ENCODE data around the gene SLC25A22.

The SLC25A22 gene

DNA sequence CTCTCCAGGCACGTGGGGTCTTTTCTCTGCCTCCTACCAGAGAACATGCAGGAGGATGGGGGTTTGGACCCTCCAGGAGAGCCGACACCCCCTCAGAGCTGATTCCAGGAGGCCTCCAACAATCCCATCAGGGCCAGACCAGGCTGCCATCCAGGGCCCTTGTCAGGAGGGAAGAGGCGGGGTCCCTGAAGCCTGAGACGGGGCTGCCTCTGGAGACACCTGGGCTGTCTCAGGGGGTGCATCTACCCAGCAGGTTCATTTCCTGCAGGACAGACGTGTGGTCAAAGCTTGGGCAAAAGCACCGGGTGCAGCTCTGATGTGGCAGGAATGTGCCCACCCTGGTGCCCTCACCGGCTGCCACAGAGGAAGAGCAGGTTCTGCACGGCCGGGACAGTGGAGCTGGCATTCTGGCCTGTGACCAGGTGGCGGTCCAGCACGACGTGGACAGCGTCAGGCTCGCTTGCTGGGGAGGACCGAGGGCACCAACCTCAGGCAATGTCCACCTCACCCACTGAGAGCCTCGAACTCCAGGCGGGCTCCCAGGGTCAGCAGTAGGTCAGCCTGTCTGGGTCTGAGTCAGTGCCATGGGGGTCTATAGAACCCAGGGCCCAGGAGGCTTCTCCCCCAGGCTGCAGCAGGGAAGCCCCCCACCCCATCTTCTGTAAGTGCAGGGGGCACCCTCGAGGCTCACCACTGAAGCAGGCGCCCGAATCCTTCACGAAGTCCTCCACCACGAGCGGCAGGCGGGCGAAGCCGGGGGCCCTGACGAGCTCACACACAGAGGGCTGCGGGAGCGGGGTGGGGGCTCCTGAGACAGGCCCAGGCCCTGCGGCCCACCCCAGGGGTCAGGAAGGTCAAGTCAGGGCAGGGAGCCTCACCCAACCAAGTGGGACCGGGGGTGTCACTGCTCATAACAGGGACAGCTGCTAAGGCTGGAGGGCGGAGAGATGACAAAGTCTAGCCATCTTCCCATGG lies 27.2 kb downstream of the SLC25A22 start:
- no peak for DNase-seq

DNA sequence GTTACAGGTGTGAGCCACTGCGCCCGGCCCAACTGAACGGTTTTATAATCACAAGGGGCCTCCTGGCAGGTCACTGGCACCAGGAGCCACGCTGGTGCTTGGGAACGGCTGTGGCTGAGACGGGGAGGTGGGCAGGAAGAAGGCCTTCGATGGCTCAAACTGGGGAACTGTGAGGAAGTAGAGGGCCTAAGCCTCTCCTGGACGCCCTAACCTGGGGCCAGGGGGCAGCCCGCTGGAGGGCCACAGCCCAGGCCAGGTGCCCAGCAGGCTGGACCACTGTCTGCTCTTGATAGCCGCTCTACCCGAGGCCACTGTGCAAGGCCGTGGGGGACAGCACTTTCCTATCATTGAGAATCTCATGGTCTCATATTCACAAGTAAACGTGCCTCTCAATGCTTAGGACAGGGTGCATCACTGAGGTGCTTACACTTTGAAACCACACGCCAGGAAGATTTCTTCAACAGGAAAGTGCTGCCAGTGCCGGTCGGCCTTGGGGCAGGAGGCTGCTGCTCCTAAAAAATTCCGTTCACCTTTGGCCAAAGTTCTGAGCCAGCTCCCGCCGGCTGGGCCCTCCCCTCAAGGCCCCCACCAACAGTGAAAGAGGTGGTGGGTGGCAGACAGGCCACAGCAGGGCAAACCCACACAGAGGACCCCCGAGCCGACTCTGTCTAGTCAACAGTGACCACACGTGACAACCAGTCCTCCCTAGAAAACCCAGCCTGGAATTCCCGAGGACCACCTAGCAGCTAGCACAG lies 28.0 kb downstream of the SLC25A22 start:
- DNase-seq: no peak

DNA sequence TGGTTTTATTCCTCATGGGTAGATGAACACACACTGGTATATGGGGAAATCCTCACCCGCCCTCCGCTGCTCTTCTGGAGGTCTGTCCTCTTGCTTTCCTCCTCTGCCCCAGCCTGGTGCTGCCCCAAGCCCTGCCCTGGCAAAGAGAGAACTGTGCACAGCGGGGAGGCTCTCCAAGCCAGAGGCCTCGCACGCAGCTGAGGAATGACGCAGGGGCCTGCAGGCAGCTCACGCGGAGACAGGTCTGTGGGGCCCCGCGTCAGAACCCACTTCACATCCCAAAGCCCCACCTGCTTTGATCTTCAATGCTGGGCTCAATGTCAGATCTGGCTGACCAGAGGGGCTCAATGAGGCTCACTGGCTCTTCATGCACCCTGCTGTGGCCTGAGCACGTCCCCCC lies 30.8 kb downstream of the SLC25A22 start:
- DNase-seq: no peak

DNA sequence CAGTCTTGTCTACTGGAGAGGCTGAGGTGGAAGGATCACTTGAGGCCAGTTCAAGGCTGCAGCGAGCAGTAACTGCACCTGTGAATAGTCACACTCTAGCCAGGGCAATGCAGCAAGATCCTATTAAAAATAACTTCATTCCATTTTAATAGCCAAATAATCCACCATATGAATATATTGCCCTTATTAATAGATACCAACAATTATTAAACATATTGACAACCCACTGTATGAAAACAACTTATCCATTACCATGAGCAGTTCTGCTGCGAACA lies 31.2 kb downstream of the SLC25A22 start:
- DNase-seq: no peak

DNA sequence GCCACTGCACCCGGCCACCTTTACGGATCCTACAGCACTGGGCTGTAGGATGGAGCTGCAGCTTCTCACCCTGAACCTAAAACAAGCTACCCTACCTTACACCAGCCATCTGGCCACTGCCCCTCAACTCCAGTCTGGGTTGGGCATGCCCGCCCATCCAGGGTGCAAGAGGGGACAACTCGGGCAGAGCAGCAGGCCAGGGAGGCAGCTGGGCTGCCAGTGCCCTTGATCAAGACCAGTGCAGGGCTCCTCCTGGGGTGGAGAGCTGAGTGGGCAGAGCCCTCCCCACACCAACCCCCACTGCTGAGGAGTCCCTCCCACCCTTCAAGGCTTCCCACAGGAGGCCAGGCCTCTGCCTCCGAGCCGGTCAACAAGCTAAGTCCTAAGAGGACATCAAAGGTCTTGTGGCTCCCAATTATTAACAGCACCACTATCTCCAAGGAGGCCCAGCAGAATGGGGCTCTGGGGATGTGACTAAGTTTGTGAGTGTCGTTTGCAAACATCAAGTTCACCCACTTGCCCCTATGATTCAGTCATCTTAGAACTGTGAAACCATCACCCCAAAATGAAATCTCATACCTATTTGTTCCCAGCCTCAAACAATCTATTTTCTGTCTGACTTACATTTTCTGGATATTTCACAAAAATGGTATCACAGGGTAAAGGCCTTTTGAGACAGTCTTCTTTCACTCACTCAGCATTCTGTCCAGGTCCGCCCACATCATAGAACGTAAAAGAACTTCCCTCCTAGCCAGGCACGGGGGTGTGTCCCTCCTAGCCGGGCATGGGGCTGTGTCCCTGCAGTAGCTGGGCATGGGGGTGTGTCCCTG lies 31.8 kb downstream of the SLC25A22 start:
- no peak for DNase-seq

DNA sequence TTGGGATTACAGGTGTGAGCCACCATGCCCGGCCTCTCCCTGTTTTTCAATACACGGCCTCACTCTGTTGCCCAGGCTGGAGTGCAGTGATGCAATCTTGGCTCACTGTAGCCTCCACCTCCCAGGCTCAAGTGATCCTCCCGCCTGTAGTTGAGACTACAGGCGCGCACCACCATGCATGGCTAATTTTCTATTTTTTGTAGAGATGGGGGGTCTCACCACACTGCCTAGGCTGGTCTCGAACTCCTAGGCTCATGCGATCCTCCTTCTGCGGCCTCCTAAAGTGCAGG lies 32.3 kb downstream of the SLC25A22 start:
- DNase-seq: no peak

DNA sequence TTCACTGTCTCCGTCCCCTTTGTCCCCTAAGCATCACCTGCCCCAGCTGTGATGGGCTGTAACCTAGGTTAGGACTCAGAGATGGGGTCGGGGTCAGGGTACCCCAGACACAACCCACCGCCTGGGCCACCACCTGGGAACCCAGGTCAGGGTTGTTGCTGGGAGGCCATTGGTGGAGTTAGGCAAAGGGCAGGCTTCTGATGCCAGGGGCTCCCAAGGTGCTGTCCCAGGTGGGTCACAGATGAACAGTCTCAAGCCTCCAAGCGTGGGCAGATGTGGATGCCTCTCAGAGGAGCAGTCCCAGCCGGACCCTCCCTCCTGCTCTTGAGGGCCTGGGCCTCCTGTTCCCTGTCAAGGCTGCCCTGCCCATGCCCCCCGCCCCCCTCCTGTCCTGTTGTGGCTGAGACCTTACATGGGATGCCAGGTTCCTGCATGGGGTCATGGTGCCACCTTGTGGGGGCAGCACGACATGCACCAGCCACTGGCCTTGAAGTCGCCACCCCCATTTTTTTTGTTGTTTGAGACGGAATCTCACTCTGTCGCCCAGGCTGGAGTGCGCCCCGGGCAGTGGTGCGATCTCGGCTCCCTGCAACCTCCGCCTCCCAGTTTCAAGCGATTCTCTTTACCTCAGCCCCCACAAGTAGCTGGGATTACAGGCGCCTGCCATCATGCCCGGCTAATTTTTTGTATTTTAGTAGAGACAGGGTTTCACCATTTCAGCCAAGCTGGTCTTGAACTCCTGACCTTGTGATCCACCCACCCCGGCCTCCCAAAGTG lies 32.9 kb downstream of the SLC25A22 start:
- DNase-seq: peak; percentile 53

DNA sequence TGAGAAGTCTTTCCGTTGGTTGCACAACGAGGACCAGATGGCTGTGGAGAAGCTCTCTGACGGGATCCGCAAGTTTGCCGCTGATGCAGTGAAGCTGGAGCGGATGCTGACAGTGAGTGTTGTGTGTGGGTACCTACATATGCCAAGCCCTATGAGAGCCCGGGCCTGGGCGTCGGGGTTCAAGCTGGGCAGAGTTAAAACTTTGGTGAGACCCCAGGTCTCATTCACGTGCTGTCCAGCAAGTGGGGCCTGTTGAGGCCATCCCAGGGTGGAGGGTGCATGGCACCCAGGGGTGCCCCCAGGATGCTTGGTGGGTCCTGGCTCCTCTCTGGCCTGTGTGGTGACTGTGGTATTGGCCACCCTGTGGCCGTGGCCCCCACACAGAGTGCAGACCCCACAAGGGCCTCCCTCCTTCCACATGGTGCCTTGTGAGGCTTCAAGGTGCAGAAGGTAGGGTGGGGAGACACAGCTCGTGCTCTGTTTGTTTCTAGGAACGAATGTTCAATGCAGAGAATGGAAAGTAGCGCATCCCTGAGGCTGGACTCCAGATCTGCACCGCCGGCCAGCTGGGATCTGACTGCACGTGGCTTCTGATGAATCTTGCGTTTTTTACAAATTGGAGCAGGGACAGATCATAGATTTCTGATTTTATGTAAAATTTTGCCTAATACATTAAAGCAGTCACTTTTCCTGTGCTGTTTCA lies 33.6 kb downstream of the SLC25A22 start:
- no peak for DNase-seq

DNA sequence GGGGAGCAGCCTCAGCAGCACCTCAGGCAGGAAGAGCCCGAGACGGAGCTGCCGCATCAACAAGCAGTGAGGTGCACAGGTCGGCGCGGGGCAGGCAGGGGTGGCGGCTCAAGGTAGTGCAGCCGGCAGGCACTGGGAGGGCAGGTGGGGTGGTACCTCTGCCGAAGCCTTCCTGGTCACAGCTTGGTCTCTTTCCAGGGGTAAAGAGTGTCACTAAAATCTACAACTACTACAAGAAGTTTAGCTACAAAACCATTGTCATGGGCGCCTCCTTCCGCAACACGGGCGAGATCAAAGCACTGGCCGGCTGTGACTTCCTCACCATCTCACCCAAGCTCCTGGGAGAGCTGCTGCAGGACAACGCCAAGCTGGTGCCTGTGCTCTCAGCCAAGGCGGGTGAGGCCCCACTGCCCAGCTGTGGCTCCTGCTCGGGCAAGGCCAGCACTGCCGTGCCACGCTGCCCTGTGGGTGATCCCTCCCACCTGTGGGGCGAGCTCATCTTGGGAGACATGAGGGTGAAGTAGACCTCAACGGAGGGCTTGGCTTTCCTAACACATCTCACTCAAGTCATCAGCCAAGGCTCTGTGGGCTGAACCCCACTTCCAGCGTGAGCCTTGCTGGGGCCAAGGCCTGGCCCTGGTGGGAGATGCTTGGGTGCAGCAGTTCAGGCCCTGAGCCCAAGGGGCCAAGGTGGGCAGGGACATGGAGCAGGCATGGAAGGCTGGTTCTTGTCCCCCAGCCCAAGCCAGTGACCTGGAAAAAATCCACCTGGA lies 34.3 kb downstream of the SLC25A22 start:
- DNase-seq: no peak

DNA sequence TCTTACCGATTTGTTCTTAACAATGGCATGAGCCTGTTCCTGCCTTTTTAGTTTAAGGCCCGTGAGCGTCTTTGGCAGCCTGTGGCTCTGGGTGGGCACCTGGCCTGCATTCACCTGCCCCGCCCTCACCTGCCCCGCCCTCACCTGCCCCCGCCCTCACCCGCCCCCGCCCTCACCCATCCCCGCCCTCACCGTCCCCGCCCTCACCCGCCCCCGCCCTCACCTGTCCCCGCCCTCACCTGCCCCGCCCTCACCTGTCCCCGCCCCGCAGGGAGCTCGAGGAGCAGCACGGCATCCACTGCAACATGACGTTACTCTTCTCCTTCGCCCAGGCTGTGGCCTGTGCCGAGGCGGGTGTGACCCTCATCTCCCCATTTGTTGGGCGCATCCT lies 35.0 kb downstream of the SLC25A22 start:
- no peak for DNase-seq

DNA sequence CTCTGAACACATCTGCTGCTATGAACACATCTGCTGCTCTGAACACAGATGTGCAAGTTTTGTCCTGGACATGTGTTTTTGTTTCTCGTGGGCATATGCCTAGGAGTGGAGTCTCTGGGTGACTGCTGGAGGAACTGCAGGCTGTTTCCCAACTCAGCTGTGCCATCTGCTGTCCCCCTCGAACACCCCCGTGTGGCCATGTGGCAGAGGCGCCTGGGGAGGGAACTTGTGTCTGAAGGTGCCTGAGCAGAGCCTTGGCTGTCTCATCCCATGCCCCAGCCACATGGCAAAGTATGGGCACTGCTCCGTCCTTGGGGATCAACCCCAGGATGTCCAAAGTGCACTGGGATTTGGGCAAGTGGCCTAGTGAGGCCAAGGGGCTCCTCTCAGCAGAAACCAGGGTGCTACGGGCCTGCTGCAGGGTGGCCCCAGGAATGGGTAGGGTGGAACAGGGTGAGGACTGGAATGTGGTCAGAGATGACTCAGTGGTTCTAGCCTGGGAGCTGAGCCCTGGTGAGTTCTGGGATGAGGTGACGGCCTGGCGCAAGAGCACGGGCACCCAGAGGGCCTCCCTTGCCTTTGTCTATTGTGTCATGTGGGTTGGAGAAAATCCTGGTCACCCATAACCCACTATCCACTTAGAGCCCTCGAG lies 35.5 kb downstream of the SLC25A22 start:
- peak; percentile 36 for DNase-seq

DNA sequence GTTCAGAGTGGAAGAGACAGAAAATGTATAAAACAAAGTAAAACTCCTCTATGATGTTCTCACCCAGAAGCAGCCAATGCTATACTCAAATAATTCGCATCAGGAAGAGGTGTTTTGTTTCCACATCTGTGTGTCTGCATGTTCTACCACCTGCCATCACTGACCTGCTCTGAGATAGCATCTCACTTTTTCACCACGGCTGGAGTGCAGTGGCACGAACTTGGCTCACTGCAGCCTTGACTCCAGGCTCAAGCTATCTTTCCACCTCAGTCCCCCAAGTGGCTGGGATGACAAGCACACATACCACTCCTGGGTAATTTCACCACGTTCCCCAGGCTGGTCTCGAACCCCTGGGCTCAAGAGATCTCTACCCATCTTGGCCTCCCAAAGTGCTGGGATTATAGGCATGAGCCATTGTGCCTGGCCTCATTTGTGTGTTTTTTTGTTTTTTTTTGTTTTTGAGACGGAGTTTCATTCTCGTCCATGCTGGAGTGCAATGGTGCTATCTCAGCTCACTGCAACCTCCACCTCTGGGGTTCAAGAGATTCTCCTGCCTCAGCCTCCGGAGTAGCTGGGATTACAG lies 36.5 kb downstream of the SLC25A22 start:
- no peak for DNase-seq

DNA sequence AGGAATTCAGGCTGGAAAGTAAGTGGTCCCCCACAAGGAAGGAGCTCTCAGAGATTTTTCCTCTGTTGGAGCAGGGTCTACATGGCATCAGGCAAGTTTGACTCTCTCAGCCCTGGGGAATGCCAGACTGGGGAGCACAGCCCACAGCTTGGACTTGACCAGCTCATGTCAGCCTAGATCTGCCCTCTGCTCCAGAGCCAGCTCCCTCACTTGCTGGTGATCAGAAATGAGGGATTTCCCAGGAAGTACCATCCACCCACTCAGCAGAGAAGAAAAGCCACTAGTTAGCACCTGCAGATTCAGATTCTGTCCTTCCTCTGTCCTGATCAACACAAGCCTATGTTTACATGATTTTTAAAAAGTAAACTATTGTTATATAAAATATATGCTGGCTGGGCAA lies 37.8 kb downstream of the SLC25A22 start:
- no peak for DNase-seq

DNA sequence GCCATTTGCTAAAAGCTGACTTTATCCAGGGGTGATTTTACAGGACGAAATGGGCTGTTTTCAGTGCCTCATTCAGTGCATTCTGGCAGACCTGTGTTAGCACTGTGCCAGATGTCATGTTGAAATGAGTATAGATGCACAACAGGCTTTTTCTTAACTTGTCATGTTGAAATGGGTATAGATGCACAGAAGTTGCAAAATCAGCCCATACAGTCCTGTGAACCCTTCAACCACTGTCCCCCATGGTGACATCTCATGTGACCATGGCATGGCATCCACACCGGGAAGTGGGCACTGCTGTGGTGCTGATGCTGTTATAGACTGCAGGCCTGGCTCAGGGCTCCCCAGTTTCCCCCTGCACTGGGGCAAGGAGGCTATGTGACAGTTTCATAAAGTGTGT lies 48.4 kb downstream of the SLC25A22 start:
- DNase-seq: no peak

DNA sequence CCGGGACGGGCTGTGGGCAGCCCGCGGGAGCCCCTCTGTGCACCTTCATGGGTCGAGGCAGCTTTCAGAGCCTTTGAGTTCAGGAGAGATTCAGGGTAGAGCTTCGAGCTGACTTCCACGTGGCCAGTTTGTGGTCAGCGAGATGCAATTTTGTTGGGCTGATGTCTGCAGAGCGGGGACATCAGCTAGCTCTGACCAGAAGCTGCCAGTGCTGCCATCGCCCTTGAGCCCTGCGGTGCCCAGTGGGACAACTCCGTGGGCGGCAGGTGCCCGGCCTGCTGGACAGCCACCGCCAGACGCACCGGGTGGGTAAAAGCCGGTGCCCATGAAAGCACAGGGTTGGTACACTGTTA lies 50.1 kb downstream of the SLC25A22 start:
- DNase-seq: no peak

DNA sequence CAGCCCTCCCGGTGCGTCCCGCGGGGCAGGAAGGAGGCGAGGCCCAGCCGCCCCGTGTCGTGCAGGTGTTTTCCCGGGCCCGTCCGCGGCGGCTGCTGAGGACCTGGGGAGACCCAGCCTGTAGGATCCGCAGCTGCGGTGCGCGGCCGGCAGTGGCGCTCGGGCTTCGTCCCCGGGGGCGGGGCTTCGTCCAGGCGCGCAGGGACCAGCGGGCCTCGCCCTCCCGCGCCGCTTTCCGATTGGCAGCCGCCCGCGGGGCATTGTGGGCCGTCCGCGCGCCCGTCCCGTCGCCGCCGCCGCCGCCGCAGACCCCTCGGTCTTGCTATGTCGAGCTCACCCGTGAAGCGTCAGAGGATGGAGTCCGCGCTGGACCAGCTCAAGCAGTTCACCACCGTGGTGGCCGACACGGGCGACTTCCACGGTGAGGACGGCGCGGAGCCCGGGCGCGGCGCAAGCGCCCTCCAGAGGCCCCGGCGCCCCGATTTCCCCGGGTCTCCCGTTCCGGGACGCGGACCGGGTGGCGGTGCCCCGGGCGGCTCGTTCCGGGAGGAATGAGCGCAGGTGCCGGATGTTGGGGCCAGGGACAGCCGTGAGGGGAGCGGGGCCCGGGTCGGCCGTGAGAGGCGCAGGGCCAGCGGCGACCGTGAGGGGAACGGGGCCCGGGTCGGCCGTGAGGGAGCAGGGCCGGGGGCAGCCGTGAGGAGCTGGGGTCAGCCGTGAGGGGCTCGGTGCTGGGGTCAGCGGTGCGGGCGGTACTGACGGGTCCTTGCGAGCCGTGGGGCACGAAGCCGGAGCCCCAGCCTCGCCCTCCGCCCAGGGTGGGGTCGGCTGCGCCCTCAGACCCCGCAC lies 50.7 kb downstream of the SLC25A22 start, which contains the start of gene TALDO1:
TALDO1 (plus strand) TSS at position 307 of the 849 bp plus-strand sequence; CDS start at position 325, 18 bp downstream.
- peak; percentile 93 for DNase-seq

DNA sequence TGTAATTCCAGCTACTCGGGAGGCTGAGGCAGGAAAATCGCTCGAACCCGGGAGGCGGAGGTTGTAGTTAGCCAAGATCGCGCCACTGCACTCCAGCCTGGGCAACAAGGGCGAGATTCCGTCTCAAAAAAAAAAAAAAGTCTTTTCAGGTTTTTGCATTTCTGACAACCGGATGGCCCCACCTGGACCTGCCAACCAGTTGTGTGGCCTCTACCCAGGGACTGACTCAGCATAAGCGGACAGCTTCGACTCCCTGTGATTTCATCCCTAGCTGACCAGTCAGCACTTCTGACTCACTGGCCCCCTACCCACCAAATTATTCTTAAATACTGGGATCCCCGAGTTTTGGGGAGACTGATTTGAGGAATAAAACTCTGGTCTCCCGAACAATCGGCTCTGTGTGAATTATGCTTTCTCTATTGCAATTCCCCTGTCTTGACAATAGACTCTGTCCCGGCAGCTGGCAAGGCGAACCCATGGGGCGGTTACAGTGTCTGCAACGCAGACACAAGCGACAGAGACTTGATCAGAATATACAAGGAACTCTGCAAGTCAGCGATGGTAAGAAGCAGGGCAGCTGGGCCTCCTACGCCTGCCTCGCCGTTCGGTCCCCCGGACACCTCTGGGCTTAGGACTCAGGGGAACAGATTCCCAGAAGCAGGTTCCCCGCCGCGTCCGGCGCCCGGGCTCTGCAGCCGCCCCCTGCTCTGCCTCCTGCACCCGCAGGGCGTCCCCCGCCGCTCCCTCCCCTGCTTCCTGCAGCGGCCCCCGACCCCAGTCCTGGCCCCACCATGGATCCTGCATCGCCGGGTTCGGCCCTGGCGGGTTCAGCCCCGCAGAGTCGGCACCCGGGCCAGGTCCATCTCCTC lies 51.6 kb downstream of the SLC25A22 start:
- peak; percentile 35 for DNase-seq

DNA sequence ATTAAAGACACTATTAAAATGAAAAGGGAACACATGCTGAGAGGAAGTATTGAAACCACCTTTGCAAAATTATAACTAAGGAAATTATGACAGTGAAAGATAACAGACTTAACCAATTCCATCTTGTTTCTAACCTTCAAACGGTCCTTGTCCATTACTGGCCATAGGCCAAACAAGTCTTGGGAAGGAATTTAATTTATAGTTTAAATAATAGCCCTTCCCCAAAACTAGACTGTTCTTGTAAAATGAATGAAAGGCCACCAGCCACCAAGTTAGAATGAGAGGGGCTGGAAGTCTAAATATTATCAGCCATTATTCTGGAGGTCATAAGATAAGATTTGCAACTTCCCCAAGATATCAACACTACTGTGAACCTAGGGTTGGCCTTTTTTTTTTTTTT lies 52.7 kb downstream of the SLC25A22 start:
- DNase-seq: no peak
